Suppressor macrophage treated with lipopolysaccharide for 1 hour (primary cell): ENCODE measurements around the gene SOBP.

Source experiments
- DNase-seq, 3 donors: peaks; one replicate each; pipeline ENCODE4 v3.0.0-alpha.2; 2020 to 2022

Gene SOBP

DNA sequence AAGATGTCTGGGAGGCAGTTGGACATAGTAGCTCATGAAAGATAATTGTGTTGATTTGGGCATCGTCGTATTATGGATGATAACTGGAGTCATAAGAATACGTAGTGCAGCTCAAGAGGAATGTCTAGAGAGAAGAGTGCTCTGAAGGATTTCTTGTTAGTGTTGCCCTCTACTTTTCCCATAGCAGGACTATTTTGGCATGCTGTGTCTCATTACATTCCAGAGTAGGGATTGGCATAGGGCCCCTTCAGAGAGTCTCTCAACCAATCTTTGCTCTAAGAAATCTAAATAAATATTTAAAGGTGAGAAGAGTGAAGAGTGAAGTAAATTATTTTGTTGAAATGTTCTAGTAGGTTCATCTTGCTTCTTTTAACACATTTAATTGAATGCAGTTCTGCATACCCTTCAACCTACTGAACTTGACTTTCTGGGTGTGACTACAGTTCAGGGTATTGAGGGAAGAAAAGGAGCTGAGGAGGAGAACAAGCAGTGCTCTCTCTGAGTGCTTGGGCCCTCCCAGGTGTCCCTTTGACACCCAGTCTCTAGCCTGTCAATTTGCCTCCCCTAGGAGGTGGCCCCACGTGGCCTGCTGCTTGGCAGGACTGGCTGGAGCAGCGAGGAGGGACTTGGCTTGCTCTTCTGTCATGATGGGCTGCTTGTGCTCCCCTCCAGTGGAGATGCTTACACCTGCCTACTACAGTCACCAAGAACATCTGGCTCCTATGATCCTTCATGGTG lies 33.3 kb downstream of the SOBP start:
- DNase-seq: no peak

DNA sequence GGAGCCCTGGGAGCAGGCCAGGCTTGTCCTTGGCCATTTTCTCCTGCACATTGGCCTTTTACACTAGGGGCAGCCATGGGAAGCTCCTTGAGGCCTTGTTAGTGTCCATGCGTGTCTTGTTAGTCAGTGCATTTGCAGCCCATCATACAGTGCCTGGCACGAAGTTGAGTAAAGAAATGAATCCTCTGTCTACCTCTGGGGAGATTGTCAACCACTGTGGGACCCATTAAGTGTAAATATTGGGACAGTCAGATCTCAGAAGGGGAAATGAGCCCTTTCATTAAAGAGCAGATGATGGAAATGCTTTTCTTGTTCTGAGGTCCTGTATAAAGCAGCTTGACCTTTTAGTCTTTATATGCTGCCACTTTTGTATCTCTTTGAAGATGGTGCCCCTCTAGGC lies 33.9 kb downstream of the SOBP start:
- no peak for DNase-seq

DNA sequence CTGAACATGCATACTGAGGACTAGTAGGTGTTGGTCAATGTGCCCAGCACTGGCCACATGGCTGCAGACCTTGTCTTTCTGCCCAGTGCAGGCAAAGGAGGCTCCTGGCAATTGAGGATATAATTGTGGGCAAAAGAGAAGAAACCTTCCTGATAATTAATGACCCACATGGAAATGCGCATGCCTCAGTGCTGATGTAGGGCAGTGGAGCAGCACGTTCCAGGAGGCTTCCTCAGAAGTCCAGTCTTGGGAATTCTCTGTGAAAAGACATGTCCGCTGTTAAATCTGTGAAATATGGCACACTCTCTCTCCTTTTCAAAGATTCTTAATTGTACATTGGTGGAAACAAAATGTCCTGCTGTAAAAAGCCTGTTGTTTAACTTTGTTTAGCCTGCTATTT lies 34.7 kb downstream of the SOBP start:
- DNase-seq: no peak

DNA sequence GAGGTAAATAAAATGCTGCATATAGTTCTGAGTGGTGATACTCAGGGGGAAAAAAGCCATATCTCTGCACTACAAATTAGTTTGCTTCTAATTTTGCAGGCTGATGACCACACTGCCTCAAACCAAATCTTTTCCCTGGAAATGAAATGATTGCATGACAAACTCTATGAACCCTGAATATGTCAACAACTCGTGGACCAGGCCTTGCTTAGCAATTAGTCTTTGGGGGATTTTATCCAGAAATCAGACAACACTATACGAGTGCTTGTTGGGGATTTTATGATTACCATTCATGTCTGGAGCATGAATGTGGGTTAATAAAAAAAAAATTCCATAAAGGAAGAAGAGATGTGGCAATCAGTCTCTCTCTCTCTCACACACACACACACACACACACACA lies 42.0 kb downstream of the SOBP start:
- DNase-seq: peak in 2 of 3 donors; percentile 0 to 9

DNA sequence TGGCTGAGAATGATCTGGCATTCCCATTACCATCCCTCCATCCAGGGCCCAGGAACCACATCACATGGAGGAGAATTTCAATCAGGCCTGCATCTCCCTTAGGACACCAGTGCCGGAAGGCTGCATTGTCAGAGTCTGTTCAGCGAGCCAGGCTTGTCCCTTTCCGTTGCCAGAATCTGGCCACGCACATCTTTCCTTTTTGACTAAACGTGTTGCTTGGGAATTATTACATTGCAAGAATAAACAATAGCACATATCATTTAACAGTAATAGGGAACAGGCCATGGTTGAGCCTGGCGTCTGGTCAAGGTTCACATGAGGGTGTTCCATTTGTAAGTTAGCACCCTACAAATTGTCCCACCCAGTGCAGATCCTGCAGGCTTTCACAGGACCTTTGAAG lies 42.8 kb downstream of the SOBP start:
- no peak for DNase-seq

DNA sequence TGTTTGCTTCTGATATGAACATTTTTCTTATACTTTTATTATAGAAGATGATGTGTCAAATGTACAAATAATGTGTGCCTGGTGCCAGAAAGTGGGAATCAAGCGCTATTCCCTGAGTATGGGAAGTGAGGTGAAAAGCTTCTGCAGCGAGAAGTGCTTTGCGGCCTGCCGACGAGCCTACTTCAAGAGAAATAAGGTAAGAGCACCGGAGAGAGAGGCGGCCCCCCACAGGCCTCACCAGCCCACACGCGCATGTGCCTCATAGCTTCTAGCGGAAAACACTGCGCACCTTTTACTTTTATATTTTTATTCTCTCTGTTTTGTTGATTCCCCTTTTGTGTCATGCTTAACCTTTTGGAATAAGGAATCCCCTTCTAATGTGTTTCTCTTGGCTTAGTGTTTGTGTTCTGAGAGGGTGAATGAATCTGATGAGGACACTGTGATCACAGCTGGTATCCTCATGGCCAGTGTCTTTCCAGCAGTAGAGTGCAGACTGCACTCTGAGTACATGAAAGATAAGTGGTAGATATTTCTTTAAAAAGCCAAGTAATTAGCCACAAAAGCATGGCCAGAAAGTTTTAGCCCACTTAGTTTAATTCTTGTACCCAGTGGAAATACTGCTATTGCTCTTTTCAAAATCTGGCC lies 43.6 kb downstream of the SOBP start:
- DNase-seq: no peak

DNA sequence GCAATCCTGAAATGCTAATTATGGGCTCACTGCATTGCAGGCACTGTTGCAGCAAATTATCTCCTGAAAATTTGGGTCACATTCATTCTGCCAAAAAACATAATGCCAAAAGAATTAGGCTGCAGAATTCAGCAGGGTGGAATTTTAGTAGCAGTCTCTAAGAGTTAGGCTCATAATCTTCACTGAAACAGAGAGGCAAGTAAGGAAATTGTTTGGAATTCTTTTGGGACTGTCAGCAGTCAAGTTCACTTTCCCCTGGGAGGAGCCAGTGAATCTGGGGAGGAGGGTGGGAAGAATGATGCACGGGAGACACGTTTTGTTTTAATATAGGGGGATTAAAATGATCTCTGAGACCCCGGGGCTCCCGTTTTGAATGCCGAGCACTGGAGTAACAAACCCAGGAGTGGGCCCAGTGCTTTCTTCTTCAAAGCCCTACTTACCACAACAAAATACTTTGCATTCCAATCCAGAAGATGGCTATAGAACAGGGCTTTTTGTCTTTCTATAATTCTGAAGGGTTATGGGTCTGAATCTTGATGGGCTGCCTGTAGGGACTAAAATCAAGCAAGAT lies 44.7 kb downstream of the SOBP start:
- no peak for DNase-seq

DNA sequence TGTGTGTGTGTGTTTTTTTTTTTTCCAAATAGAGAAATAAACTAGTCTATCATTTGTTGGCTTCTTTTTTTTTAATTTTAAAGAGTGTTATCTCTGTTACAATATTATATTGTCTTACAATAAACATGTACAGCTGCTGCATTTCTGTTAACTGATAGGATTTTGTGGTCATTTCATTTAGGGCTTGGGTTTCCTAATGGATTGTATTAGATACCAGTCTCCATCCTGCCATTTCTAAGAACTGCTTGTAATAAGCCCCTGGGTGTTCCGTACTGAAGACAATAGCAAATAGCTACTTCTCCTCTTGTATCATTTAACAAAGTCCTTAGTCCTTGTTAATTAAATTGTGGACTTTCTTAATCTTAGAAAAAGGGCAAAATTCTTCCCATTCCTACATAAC lies 45.7 kb downstream of the SOBP start:
- DNase-seq: no peak

DNA sequence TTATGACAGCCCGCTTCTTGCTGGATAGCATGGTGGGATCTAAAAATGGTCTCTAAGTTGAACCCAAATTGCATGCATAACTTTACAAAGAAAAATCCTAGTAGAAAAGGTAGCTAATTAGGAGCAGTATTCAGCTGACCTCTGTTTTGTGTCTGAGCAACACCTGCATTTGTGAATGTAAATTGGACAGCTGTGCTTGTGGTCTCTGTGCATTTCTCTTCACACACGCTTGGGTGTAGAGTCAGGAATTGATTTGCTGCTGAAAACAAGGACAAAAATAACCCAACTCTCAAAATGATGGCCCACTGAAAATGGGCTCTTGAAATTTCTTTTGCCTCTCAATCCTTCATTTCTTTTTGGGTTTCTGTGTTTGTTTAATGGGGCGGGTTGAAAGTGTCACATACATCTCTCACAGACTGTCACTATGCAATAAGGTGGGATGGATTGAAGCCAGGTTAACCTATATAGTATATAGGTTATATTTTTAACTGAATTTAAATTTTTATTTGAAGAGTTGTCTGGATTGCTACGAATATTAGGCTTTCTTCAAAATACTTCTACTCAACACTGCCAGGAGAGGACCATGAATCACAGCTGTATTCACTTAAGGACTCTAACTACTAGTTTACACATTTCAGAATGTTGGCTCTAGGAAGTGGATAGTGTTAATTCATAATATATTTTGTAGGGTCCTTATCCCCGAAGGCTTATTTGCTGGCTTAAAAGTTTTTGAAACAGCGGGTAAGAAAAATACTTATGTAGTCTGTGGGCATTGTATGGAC lies 46.5 kb downstream of the SOBP start:
- no peak for DNase-seq

DNA sequence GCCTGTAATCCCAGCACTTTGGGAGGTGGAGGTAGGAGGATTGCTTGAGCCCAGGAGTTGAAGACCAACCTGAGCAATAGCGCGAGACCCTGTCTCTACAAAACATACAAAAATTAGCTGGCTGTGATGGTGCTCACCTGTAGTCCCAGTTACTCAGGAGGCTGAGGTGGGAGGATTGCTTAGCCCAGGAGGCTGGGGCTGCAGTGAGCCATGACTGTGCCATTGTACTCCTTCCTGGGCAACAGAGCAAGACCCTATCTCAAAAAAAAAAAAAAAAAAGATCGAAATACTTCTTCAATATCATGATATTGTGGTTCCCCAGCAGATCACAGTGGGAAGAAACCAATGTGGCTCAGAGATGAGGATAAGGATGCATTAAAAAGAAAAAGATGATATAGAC lies 47.6 kb downstream of the SOBP start:
- DNase-seq: no peak

DNA sequence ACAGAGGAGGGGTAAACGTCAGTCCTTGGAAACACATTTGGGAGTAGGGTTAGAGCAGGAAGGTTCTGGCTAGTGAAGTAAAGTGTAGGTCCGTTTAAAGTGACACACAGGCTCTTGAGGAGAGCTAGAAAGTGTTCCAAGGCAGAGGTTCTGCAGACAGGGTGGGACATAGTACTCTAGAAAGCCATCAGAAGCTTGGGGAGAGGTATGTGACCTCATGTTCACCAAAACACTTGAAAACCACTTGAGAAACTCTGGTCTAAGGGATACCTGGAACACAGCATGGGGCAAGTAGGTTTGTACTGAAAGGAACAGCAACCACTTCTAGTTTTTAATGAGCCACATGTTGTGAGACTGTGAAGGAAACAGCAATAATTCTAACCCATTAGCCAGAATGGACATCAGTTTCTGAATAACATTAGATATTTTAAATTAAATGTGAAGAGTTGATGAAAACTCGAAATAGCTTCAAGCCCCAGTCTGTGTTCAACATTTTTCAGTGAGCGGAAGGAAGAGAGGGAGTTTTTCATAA lies 49.0 kb downstream of the SOBP start:
- no peak for DNase-seq

DNA sequence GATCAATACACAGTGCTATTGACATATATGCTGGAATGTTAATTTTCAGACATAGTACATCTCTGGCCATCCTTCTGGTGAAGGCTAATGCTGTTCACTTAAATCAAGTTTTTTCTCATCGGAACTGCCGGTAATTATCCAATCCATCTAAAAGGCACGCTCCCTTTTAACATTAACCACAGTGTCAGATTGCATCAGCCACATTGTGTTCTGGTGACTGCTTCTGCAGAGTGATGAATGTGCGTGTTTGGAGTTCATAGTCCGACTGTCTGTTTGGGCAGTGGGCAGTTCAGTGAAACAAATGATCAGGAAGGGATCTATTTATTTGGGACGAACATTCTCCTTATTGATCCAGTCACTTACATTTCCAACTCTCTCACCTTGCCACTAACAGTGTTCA lies 49.5 kb downstream of the SOBP start:
- DNase-seq: no peak

DNA sequence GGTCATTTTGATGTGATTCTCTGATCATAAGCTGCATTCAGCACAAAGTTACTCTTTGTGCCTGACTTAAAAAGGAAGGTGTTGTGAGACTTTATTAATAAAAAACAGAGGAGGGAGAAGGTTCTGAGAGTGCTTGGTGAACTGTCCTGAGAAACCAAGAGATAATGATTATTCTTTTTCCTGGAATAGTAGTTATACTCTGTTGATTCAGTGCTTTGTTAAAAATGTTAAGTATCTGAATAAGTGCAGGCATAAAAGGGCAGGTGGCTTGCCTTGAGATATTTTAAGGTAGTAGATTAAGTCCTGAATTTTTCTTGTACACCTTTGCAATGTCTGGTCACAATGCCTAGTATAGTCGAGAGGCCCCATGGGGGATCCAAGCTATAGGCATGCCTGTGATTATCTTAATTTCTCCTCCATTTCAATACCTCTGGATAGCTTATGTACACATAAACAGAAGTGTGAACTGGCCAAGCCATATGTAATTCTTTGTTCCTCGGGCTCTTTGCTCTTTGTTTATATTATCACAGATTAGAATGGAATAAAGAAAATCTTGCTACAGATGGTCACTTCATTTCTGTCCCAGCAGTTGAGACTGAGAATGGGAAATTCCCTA lies 50.0 kb downstream of the SOBP start:
- no peak for DNase-seq

DNA sequence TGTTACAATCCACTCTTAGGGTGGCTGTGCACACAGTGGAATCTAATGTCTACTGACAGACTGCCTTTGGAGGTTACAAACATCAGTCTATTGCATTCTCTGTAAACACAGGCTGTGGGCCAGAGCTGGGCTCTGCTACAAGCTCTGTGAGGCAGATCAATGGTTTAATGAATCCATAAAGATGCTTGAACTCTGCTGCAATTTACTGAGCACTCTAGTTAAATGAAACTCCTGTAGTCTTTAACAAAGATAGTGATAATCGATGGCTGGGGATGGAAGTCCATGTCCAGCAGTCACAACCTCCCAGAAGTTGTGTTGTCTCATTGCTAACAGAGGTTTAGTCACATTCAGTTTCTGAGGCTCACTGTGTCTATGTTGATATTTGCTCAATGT lies 50.5 kb downstream of the SOBP start:
- DNase-seq: no peak

DNA sequence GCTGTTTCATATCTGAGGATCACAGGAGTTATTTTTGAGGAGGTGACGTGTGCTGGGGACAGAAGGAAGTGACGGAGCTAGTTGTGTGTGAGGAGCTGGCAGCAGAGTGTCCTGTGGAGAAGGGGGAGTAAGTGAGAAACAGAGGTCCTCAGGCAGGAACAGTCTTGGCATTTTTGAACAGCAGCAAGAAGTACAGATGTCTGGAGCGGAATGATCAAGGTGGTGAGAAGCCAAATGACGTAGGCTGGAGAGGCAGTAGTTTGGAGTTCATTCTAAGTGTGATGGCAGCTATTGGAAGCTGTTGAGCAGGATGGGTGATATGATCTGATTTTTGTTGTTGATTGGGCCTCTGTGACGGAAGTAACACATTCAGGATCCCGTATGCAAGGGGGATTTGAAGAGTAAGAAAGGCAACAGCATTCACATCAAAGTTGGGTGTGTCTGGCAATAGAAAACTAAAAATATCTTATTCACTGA lies 52.3 kb downstream of the SOBP start:
- no peak for DNase-seq

DNA sequence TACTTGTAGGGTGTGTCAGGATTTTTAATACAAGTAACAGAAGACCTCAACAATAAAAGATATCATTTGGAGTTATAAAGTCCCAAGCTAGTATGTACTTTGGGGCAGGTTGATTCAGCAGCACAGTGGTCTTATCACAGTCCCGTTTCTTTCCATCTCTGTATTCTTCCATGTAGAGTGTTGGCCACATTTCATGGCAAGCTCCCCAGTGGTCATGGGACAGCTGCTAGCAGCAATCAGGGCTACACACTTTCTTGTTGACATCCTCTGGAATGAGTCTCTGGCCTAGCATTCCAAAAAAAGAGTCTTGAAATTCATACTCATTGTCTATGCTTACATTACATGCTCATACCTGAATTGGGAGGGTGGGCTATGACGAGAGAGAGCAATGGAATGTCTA lies 53.2 kb downstream of the SOBP start:
- no peak for DNase-seq

DNA sequence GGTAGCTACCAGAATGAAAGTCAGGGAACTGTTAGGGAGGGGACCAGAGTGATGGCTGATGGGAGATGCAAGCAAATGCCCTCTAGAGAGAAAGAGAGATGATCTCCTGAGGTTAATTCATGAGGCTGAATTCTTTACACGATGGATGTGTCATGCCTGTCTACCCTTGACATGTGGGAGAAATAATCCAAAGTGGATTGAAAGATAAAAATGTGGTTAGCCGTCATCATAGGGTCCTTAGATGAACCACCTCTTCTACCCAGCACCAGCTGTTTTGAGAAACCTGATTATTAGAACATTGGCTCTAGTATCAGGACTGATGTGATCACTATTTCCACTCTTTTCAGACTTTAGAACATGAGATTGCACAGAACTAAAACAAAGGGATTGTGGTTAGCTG lies 53.6 kb downstream of the SOBP start:
- DNase-seq: no peak

DNA sequence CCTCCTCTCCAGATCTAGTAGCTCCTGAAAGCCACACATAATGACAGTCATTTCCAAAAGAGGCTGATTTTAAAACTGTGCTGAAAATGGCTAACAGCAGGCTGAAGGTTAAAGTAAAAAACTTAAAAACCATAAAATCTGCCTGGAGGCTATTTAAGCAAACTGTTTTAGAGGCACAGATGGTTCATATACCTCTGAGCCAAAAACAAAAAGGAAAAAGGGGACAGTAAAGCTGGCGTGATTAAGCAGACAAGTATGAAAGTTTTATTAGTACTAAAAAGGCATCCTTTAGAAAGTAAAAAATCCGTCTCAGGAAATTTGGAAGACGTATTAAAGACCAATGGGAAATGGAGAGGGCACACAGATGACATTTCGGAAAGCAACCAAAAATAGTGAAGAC lies 55.8 kb downstream of the SOBP start:
- no peak for DNase-seq

DNA sequence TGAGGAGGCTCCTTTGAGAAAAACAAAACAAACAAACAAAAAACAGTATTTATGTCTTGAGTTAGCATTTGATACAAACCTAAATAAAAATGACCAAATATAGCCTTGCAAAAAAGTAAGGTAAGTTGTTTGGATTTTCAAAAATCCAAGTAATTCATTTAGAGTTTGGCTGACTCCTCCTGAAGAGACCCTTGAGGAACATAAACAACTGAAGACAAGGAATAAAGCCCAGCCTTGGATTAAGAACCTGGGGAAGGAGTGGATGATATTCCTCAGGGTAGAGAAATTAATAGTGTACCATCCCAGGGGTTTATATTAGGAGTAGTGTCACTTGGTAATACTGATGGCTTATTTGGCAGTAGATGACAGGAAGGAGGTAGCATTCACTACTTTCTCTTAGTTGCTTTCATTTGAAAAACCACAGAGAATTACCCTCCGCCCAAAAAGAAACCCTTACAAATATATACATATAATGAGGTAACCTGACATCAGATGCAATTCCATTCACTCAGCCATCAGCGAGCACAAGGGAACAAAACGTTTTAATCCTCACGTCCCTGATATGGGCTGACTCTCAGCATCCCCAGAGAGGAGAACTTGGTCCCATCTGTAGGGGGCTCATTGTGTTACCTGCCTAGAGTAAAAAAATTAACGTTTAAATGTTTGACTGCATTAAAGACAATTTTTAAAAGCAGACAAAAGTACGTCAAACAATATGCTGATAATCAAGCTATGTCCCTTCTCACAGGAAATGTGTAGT lies 57.0 kb downstream of the SOBP start:
- no peak for DNase-seq

DNA sequence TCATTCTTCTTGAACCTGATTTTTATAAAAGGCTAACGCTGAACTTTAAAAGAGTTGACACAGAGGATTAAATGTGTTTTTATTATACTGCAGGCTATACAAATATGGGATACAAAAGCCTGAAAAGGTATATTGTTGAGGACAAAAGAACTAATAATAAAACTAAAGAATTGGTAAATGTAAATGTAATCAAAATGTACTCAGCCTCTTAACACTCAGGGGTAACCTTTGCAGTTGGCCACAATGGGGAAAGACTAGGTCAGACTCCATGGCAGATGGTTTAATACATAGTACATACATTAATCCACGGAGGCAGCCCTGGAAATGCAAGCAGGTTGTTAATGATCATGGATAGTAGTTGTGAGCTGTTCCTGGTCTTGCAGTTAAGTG lies 57.5 kb downstream of the SOBP start:
- DNase-seq: no peak

DNA sequence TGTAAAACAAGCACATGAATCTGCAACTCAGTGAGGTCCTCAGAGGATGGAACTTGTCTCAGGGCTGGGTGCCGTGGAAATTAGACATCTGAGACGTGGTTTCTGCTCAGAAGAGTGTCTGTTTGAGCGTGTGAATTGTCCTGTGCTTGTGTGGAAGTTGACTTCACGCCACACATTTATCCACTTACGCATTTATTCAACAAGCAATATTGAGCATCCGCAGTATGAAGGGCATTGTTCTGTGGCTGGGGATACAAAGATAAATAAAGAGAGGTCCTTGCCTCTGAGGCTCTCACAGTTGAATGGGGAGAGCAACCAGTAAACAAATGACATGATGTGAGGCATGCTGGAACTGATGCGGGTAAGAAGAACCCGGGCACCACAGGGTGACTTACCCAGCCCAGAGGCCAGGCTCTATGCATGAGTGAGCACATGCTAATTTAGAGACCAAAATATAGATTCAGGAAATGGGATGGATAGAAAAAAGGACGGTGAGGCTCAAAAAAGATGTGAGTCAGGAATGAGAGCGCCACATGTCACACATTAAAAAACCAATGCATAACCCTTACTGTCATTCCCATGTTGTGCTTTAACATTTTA lies 60.4 kb downstream of the SOBP start:
- DNase-seq: no peak

DNA sequence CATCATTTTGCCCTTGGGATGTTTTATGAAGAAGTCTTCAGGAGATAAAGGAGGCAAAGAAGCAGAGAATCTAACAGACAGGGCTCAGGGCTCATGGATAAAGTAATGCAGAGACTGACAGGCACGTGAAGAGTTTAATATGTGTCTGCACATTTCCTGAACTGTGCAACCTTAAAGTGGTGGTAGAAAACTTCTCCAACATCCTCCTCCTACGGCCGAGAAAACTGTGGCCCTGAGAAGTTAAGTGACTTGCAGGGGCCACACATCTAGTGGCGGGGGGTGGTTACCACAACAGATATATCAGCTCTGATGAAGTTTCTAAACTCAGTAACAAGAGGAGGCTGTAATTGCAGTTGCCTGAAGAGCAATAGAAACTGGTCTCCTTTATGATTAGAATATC lies 61.0 kb downstream of the SOBP start:
- no peak for DNase-seq
